MM.1S (cell line): ENCODE results near the gene DMAC2.

ENCODE experiments used
- DNase-seq: peaks from one replicate; pipeline ENCODE4 v3.0.0-alpha.2; 2015
- H2AFZ ChIP-seq: fragments of 300-600 bp; sonication (generic); 2 replicates; pipeline ENCODE4 v1.6.0; 2016; ENCODE audit warnings: antibody characterized with exemption, low read length
- H3F3A ChIP-seq: fragments of 300-600 bp; sonication (generic); 2 replicates; pipeline ENCODE4 v1.6.1; 2016; ENCODE audit warnings: mild to moderate bottlenecking, antibody characterized with exemption, low read length, moderate library complexity, mixed read lengths; ENCODE audit not compliant: insufficient read depth
- H3K27ac ChIP-seq: fragments of 300-600 bp; sonication (generic); 2 replicates; pipeline ENCODE4 v1.5.1; 2016; ENCODE audit warnings: mild to moderate bottlenecking, low read length
- H3K27me3 ChIP-seq: fragments of 300-600 bp; sonication (generic); replicated peaks from 2 replicates; pipeline ENCODE4 v1.6.0; 2016; ENCODE audit warnings: low read length; ENCODE audit not compliant: insufficient read depth
- H3K36me3 ChIP-seq: fragments of 300-600 bp; sonication (generic); replicated peaks from 2 replicates; pipeline ENCODE4 v1.6.1; 2016; ENCODE audit warnings: mild to moderate bottlenecking, low read length, mixed read lengths; ENCODE audit not compliant: insufficient read depth
- H3K4me1 ChIP-seq: fragments of 300-600 bp; sonication (generic); 2 replicates; pipeline ENCODE4 v1.6.1; 2016; ENCODE audit warnings: low read length, mixed read lengths
- H3K4me2 ChIP-seq: fragments of 300-600 bp; sonication (generic); 2 replicates; pipeline ENCODE4 v1.6.0; 2016; ENCODE audit warnings: low read depth, low read length
- H3K4me3 ChIP-seq: fragments of 300-600 bp; sonication (generic); 2 replicates; pipeline ENCODE4 v1.5.1; 2016; ENCODE audit warnings: low read length, mixed read lengths
- H3K79me2 ChIP-seq: fragments of 300-600 bp; sonication (generic); 2 replicates; pipeline ENCODE4 v1.6.1; 2016; ENCODE audit warnings: mixed run types, low read length, mixed read lengths
- H3K9ac ChIP-seq: fragments of 300-600 bp; sonication (generic); 2 replicates; pipeline ENCODE4 v1.6.1; 2016; ENCODE audit warnings: low read length, mixed read lengths
- H3K9me2 ChIP-seq: fragments of 300-600 bp; sonication (generic); replicated peaks from 2 replicates; pipeline ENCODE4 v1.6.1; 2016; ENCODE audit warnings: mild to moderate bottlenecking, low read length, mixed read lengths; ENCODE audit not compliant: insufficient read depth
- H3K9me3 ChIP-seq: fragments of 300-600 bp; sonication (generic); replicated peaks from 2 replicates; pipeline ENCODE4 v1.6.1; 2016; ENCODE audit warnings: mild to moderate bottlenecking, low read length, mixed read lengths; ENCODE audit not compliant: insufficient read depth
- H4K20me1 ChIP-seq: fragments of 300-600 bp; sonication (generic); 2 replicates; pipeline ENCODE4 v1.6.1; 2016; ENCODE audit warnings: mild to moderate bottlenecking, low read length, moderate library complexity, mixed read lengths; ENCODE audit not compliant: insufficient read depth
- CTCF ChIP-seq: fragments of 300-600 bp; sonication (generic); IDR thresholded peaks from 2 replicates; pipeline ENCODE4 v1.5.1; 2016; ENCODE audit warnings: antibody characterized with exemption, low read length, mixed read lengths
- EZH2 ChIP-seq: fragments of 300-600 bp; sonication (generic); optimal IDR thresholded peaks from 2 replicates; pipeline ENCODE3; 2017; ENCODE audit warnings: low read depth, mild to moderate bottlenecking, antibody characterized with exemption, low read length, mixed read lengths
- EZH2phosphoT487 ChIP-seq: fragments of 300-600 bp; sonication (generic); IDR thresholded peaks from 2 replicates; pipeline ENCODE4 v1.6.1; 2018; ENCODE audit warnings: antibody characterized with exemption, low read length

The DMAC2 gene

GRCh38 chr19:41422456-41422855, 17.3 kb downstream of the DMAC2 start:
- Histone ChIP-seq H3K36me3 (no peaks in the 10 kb centered on the region), H3K9me3 (no peaks in the 10 kb centered on the region), H3K4me3 (no peak overlapping the region), H3K79me2 (no peaks in the 10 kb centered on the region), H4K20me1 (no peaks in the 10 kb centered on the region), H3K4me2 (no peak overlapping the region), H3K9ac (no peak overlapping the region), H2AFZ (no peak overlapping the region), H3K4me1 (no peaks in the 10 kb centered on the region), H3K27ac (no peak overlapping the region), H3K27me3 (no peaks in the 10 kb centered on the region), H3F3A (no peaks in the 10 kb centered on the region), H3K9me2 (no peaks in the 10 kb centered on the region)
- no peak for DNase-seq
- TF ChIP-seq EZH2 = no peak
- TF ChIP-seq EZH2phosphoT487 = no peak

GRCh38 chr19:41421973-41422372, 17.7 kb downstream of the DMAC2 start:
- DNase-seq = no peak
- Histone ChIP-seq H3K4me3 (no peak overlapping the region), H3K4me1 (no peaks in the 10 kb centered on the region), H3K27ac (no peak overlapping the region), H3F3A (no peaks in the 10 kb centered on the region), H2AFZ (no peak overlapping the region), H3K79me2 (no peaks in the 10 kb centered on the region), H3K36me3 (no peaks in the 10 kb centered on the region), H3K27me3 (no peaks in the 10 kb centered on the region), H3K9ac (no peak overlapping the region), H3K9me3 (no peaks in the 10 kb centered on the region), H4K20me1 (no peaks in the 10 kb centered on the region), H3K9me2 (no peaks in the 10 kb centered on the region), H3K4me2 (no peak overlapping the region)
- TF ChIP-seq CTCF (no peak), EZH2 (no peak), EZH2phosphoT487 (no peak)

GRCh38 chr19:41421314-41421713, 18.4 kb downstream of the DMAC2 start:
- Histone ChIP-seq H3K36me3 (no peaks in the 10 kb centered on the region), H3K4me3 (no peak overlapping the region), H3K27ac (no peak overlapping the region), H3K9ac (no peak overlapping the region), H3K9me2 (no peaks in the 10 kb centered on the region), H3K79me2 (no peaks in the 10 kb centered on the region), H3K9me3 (no peaks in the 10 kb centered on the region), H4K20me1 (no peaks in the 10 kb centered on the region), H3K27me3 (no peaks in the 10 kb centered on the region), H3K4me2 (no peak overlapping the region), H2AFZ (no peak overlapping the region), H3K4me1 (no peaks in the 10 kb centered on the region), H3F3A (no peaks in the 10 kb centered on the region)
- TF ChIP-seq EZH2 (no peak), CTCF (no peak), EZH2phosphoT487 (no peak)
- no peak for DNase-seq

- no peaks in the 10 kb centered on the region for H3F3A ChIP-seq
- no peaks in the 10 kb centered on the region for H3K36me3 ChIP-seq
- no peaks in the 10 kb centered on the region for H3K27me3 ChIP-seq
- H2AFZ ChIP-seq = no peak overlapping the region
- H3K9me2 ChIP-seq = no peaks in the 10 kb centered on the region
- no peaks in the 10 kb centered on the region for H3K4me1 ChIP-seq
- no peak for TF ChIP-seq EZH2
- TF ChIP-seq EZH2phosphoT487 = no peak
- H4K20me1 ChIP-seq = no peaks in the 10 kb centered on the region
- H3K4me2 ChIP-seq = no peak overlapping the region
- H3K9me3 ChIP-seq = no peaks in the 10 kb centered on the region
- DNase-seq = no peak
- no peak overlapping the region for H3K27ac ChIP-seq
- no peak overlapping the region for H3K9ac ChIP-seq
- H3K4me3 ChIP-seq = no peak overlapping the region
- no peaks in the 10 kb centered on the region for H3K79me2 ChIP-seq
Observed at GRCh38 chr19:41420101-41420880, 19.4 kb downstream of the DMAC2 start.
